SK-N-SH (cell line): ENCODE measurements around the gene ZNF816. TPM values are rescaled to one million over a fixed set of nuclear protein-coding genes. Genes with fewer than 3 reads are reported as not detected.

ENCODE experiments used
- CTCF ChIA-PET: fragments of 300-600, 350-600 bp; formaldehyde crosslinking; extraction: SDS; loops from one replicate; lab custom pipeline; 2021; lab: Yijun Ruan, JAX
- POLR2A ChIA-PET: fragments of 350-600 bp; sonication (Branson Sonifier 250); formaldehyde crosslinking; extraction: SDS; loops from one replicate; lab custom pipeline; 2020; ENCODE audit warnings: antibody characterized with exemption, inconsistent platforms; lab: Yijun Ruan, JAX
- DNase-seq: peaks from one replicate; pipeline ENCODE4 v3.0.0; 2012
- H2AFZ ChIP-seq: fragments of 200-600 bp; sonication (generic); 2 replicates; pipeline ENCODE4 v1.8.1; 2016; ENCODE audit warnings: antibody characterized with exemption, mild to moderate bottlenecking, low read depth
- H3F3A ChIP-seq: fragments of 200-600 bp; sonication (generic); replicated peaks from 2 replicates; pipeline ENCODE3; 2016; ENCODE audit warnings: antibody characterized with exemption, mild to moderate bottlenecking; ENCODE audit not compliant: insufficient read depth
- H3K27ac ChIP-seq, 2 experiments: fragments of 200-500 bp in 1 of 2; fragments of 200-600 bp in 1 of 2; sonication (Bioruptor generic) in 1 of 2; sonication (generic), shearing (Covaris generic) in 1 of 2; 2 replicates each; pipeline versions ENCODE4 v1.5.1 to v1.6.1; 2014 to 2016; ENCODE audit warnings: low read depth in 2 of 2, inconsistent platforms in 1 of 2, low read length in 1 of 2, mild to moderate bottlenecking in 1 of 2, mixed read lengths in 1 of 2
- H3K27me3 ChIP-seq: fragments of 200-600 bp; sonication (generic), shearing (Covaris generic); 2 replicates; pipeline ENCODE4 v1.6.1; 2016; ENCODE audit warnings: mixed run types; ENCODE audit not compliant: insufficient read depth
- H3K36me3 ChIP-seq, 2 experiments: fragments of 200-500 bp in 1 of 2; fragments of 200-600 bp in 1 of 2; sonication (Bioruptor generic) in 1 of 2; sonication (generic) in 1 of 2; replicated peaks in 1 of 2; 2 replicates each; pipeline versions ENCODE3 to v1.5.1; 2014 to 2016; ENCODE audit warnings: low read length in 1 of 2, mild to moderate bottlenecking in 1 of 2; ENCODE audit not compliant: insufficient read depth in 2 of 2, control insufficient read depth in 1 of 2
- H3K4me1 ChIP-seq, 2 experiments: fragments of 200-500 bp in 1 of 2; fragments of 200-600 bp in 1 of 2; sonication (Bioruptor generic) in 1 of 2; sonication (generic), shearing (Covaris generic) in 1 of 2; 2 replicates each; pipeline versions ENCODE4 v1.5.1 to v1.6.1; 2014 to 2016; ENCODE audit warnings: low read depth in 1 of 2, low read length in 1 of 2, mixed run types in 1 of 2; ENCODE audit not compliant: insufficient read depth in 2 of 2, control insufficient read depth in 1 of 2
- H3K4me2 ChIP-seq: fragments of 200-600 bp; sonication (generic), shearing (Covaris generic); 2 replicates; pipeline ENCODE4 v1.6.1; 2017; ENCODE audit warnings: mixed run types
- H3K4me3 ChIP-seq, 2 experiments: fragments of 200-500 bp in 1 of 2; fragments of 200-600 bp in 1 of 2; sonication (Bioruptor generic) in 1 of 2; sonication (generic), shearing (Covaris generic) in 1 of 2; 2 replicates each; pipeline versions ENCODE4 v1.5.1 to v1.8.1; 2014 to 2016; ENCODE audit warnings: low read depth in 2 of 2, inconsistent platforms in 1 of 2, low read length in 1 of 2, mild to moderate bottlenecking in 1 of 2, mixed read lengths in 1 of 2, moderate library complexity in 1 of 2
- H3K79me2 ChIP-seq: fragments of 200-600 bp; sonication (generic); 2 replicates; pipeline ENCODE4 v1.8.1; 2017; ENCODE audit warnings: mild to moderate bottlenecking; ENCODE audit not compliant: insufficient read depth
- H3K9ac ChIP-seq: fragments of 200-600 bp; sonication (generic); 2 replicates; pipeline ENCODE4 v1.6.1; 2017; ENCODE audit warnings: mixed run types
- H3K9me2 ChIP-seq: fragments of 200-600 bp; sonication (generic); 2 replicates; pipeline ENCODE4 v1.6.1; 2017; ENCODE audit warnings: mixed run types
- H3K9me3 ChIP-seq: fragments of 200-600 bp; sonication (generic); 2 replicates; pipeline ENCODE4 v1.6.1; 2017; ENCODE audit warnings: mixed run types, mild to moderate bottlenecking, moderate library complexity
- H4K20me1 ChIP-seq: fragments of 200-600 bp; sonication (generic); 2 replicates; pipeline ENCODE4 v1.6.1; 2017; ENCODE audit warnings: mild to moderate bottlenecking, mixed run types; ENCODE audit not compliant: insufficient read depth
- CHD2 ChIP-seq: fragments of 150-350 bp; IDR thresholded peaks from 2 replicates; pipeline ENCODE4 v1.6.1; 2018; ENCODE audit warnings: low read length; ENCODE audit not compliant: partially characterized antibody
- EZH2phosphoT487 ChIP-seq: fragments of 200-600 bp; sonication (generic); IDR thresholded peaks from 2 replicates; pipeline ENCODE4 v1.6.1; 2017; ENCODE audit warnings: low read depth, mixed run types, mild to moderate bottlenecking, antibody characterized with exemption, moderate library complexity, borderline replicate concordance
- FOXJ3 ChIP-seq: sonication (generic); formaldehyde crosslinking; IDR thresholded peaks from 2 replicates; pipeline ENCODE4 v1.5.1; 2020; ENCODE audit warnings: mild to moderate bottlenecking, missing genetic modification reagents
- GATA2 ChIP-seq: sonication (generic); formaldehyde crosslinking; IDR thresholded peaks from 2 replicates; pipeline ENCODE4 v1.5.0; 2020; ENCODE audit warnings: mild to moderate bottlenecking, missing genetic modification reagents
- JUND ChIP-seq: IDR thresholded peaks from 2 replicates; pipeline ENCODE4 v1.4.0; 2012
- MEF2A ChIP-seq: IDR thresholded peaks from 2 replicates; pipeline ENCODE4 v1.4.0; 2012; ENCODE audit warnings: low read depth, borderline replicate concordance
- MXI1 ChIP-seq: IDR thresholded peaks from 2 replicates; pipeline ENCODE4 v1.6.1; 2012; ENCODE audit warnings: mild to moderate bottlenecking, low read depth, low read length, improper control_type of control experiment
- NFIC ChIP-seq: IDR thresholded peaks from 2 replicates; pipeline ENCODE4 v1.4.0; 2012; ENCODE audit warnings: borderline replicate concordance
- PBX3 ChIP-seq: IDR thresholded peaks from 2 replicates; pipeline ENCODE4; 2012
- RCOR1 ChIP-seq: fragments of 150-350 bp; IDR thresholded peaks from 2 replicates; pipeline ENCODE4 v1.6.1; 2017; ENCODE audit warnings: antibody characterized with exemption, low read length
- RFX5 ChIP-seq: IDR thresholded peaks from 2 replicates; pipeline ENCODE4 v1.6.1; 2012; ENCODE audit warnings: mild to moderate bottlenecking, improper control_type of control experiment, low read length
- SIN3A ChIP-seq: IDR thresholded peaks from 2 replicates; pipeline ENCODE4 v1.6.1; 2012; ENCODE audit warnings: low read depth, mild to moderate bottlenecking, low read length, moderate library complexity, borderline replicate concordance
- SMC3 ChIP-seq: IDR thresholded peaks from 2 replicates; pipeline ENCODE4 v1.6.1; 2012; ENCODE audit warnings: low read depth, low read length, improper control_type of control experiment
- WGBS: methylation state at CpG from one replicate; pipeline ENCODE4 v1.1.6; 2017; ENCODE audit warnings: low lambda C conversion rate; 5-methylcytosine and 5-hydroxymethylcytosine counted together
- polyA plus RNA-seq, 3 experiments: library from polyadenylated mRNA; depleted of rRNA; stranded (reverse); fragments of >200 nt; gene quantifications; 2 replicates each; pipeline ENCODE4 v1.2.3, GENCODE V29; 2012
- TF ChIP-seq, protein P1 (sequence below): fragments of 150-350 bp; IDR thresholded peaks from 2 replicates; pipeline ENCODE4 v1.6.1; 2016; ENCODE audit warnings: mild to moderate bottlenecking, low read depth, low read length

The ZNF816 gene
- polyA plus RNA-seq, 1 of the 3 experiments (the other 2 are of a cell fraction), result 1.8 TPM

GRCh38 chr19:52923778-52924593 lies 38.7 kb downstream of the ZNF816 start:
- TF ChIP-seq PBX3, result no peak
- no peak for TF ChIP-seq SIN3A
- TF ChIP-seq JUND, result no peak
- no peak for TF ChIP-seq CHD2
- TF ChIP-seq RCOR1, result no peak
- no peak for TF ChIP-seq NFIC
- TF ChIP-seq MEF2A, result no peak
- no peak for TF ChIP-seq GATA2 (CRISPR knock-in tag)
- no peak for TF ChIP-seq FOXJ3 (CRISPR knock-in tag)
- no peak for TF ChIP-seq RFX5
- TF ChIP-seq MXI1, result no peak
- no peak for TF ChIP-seq SMC3
- TF ChIP-seq, protein P1, sequence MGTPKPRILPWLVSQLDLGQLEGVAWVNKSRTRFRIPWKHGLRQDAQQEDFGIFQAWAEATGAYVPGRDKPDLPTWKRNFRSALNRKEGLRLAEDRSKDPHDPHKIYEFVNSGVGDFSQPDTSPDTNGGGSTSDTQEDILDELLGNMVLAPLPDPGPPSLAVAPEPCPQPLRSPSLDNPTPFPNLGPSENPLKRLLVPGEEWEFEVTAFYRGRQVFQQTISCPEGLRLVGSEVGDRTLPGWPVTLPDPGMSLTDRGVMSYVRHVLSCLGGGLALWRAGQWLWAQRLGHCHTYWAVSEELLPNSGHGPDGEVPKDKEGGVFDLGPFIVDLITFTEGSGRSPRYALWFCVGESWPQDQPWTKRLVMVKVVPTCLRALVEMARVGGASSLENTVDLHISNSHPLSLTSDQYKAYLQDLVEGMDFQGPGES, result no peak
- TF ChIP-seq EZH2phosphoT487, result no peak
- DNase-seq, result no peak
- Histone ChIP-seq H3K4me2 (peak overlapping the region; percentile 86), H3F3A (peaks cover 9% of the 10 kb centered on the region), H3K9me2 (no peaks in the 10 kb centered on the region), H3K9ac (no peak overlapping the region), H4K20me1 (no peaks in the 10 kb centered on the region), H3K27me3 (no peaks in the 10 kb centered on the region), H3K4me3 (peak overlapping the region; percentile 65 to 66), H3K36me3 (peaks cover 4 to 15% of the 10 kb centered on the region in 2 experiments), H3K79me2 (no peaks in the 10 kb centered on the region; the same call in 1 of the 2 replicates), H3K9me3 (no peaks in the 10 kb centered on the region), H3K4me1 (no peaks in the 10 kb centered on the region; a peak in 1 of 4 replicates), H2AFZ (peak overlapping the region; percentile 95; the same call in 1 of the 2 replicates), H3K27ac (no peak overlapping the region; a peak in 1 of 4 replicates)
- CTCF ChIA-PET, result no interaction called here
- POLR2A ChIA-PET, result no interaction called here
- WGBS, result 74% methylated on average over 18 of the region's 18 CpGs
